ENCODE results near the gene ADGRV1.
A peak's percentile ranks its signal among the peaks of the same experiment; 100 is the strongest.

ADGRV1 gene, protein sequence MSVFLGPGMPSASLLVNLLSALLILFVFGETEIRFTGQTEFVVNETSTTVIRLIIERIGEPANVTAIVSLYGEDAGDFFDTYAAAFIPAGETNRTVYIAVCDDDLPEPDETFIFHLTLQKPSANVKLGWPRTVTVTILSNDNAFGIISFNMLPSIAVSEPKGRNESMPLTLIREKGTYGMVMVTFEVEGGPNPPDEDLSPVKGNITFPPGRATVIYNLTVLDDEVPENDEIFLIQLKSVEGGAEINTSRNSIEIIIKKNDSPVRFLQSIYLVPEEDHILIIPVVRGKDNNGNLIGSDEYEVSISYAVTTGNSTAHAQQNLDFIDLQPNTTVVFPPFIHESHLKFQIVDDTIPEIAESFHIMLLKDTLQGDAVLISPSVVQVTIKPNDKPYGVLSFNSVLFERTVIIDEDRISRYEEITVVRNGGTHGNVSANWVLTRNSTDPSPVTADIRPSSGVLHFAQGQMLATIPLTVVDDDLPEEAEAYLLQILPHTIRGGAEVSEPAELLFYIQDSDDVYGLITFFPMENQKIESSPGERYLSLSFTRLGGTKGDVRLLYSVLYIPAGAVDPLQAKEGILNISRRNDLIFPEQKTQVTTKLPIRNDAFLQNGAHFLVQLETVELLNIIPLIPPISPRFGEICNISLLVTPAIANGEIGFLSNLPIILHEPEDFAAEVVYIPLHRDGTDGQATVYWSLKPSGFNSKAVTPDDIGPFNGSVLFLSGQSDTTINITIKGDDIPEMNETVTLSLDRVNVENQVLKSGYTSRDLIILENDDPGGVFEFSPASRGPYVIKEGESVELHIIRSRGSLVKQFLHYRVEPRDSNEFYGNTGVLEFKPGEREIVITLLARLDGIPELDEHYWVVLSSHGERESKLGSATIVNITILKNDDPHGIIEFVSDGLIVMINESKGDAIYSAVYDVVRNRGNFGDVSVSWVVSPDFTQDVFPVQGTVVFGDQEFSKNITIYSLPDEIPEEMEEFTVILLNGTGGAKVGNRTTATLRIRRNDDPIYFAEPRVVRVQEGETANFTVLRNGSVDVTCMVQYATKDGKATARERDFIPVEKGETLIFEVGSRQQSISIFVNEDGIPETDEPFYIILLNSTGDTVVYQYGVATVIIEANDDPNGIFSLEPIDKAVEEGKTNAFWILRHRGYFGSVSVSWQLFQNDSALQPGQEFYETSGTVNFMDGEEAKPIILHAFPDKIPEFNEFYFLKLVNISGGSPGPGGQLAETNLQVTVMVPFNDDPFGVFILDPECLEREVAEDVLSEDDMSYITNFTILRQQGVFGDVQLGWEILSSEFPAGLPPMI (N-terminal part only)

GRCh38 chr5:90558344-90559192 lies at the start of gene ADGRV1:
ADGRV1 (plus strand) TSS chr5:90558797; CDS start chr5:90558896, 99 bp downstream.
- no peak for DNase-seq (ENCODE audit: low read depth)

- no peak for DNase-seq (ENCODE audit: low read depth)
Observed at GRCh38 chr5:90510438-90510837, 48.2 kb upstream of the ADGRV1 start.

- DNase-seq (ENCODE audit: low read depth) = no peak
Observed at GRCh38 chr5:90514520-90514919, 44.1 kb upstream of the ADGRV1 start.

DNA sequence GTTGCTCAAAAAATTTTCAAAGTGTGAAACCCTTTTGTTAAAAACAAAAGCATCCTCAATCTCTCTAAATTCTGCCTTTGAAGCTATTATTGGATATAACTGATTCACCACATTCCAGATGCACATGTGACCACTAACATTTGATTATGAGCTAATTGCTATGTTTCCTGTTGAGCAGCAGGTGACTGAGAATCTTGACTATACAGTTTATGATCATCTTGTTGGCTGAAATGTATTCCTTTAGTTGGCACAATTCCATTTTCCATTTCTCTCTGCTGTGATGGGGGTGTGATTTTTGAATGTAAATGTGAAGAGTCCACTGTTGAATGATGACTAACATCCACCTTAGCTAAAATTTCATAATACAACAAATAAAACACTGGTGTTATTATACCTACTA lies 39.9 kb upstream of the ADGRV1 start:
- DNase-seq (ENCODE audit: low read depth) = no peak

DNA sequence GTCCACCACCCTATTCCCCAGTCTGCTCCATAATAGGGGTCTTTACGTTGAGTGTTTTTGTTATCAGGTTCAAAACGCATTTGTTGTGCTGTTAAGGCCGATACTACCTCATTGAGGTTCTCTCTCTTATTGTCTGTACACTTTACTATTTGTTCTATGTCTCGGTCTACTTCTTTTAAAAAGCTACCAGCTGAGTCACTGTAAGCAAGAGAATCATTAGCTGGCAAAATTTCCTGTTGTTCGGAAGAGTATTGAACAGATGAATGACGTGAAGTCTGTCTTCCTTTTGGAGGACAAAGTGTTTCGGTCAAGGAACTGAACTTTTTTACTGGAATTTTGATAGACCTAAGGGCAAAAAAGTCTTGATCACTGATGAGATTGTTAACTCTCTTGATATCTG lies 39.5 kb upstream of the ADGRV1 start:
- DNase-seq (ENCODE audit: low read depth) = no peak

GRCh38 chr5:90528601-90529193 lies 29.9 kb upstream of the ADGRV1 start:
- DNase-seq (ENCODE audit: low read depth) = no peak

GRCh38 chr5:90529194-90529938 lies 29.2 kb upstream of the ADGRV1 start, which contains the start of gene LYSMD3:
LYSMD3 (minus strand) TSS chr5:90529584; CDS start chr5:90525289, 4,295 bp downstream.
- DNase-seq (ENCODE audit: low read depth) = peak; percentile 95

GRCh38 chr5:90529939-90530677 lies 28.5 kb upstream of the ADGRV1 start:
- DNase-seq (ENCODE audit: low read depth) = peak; percentile 41

DNA sequence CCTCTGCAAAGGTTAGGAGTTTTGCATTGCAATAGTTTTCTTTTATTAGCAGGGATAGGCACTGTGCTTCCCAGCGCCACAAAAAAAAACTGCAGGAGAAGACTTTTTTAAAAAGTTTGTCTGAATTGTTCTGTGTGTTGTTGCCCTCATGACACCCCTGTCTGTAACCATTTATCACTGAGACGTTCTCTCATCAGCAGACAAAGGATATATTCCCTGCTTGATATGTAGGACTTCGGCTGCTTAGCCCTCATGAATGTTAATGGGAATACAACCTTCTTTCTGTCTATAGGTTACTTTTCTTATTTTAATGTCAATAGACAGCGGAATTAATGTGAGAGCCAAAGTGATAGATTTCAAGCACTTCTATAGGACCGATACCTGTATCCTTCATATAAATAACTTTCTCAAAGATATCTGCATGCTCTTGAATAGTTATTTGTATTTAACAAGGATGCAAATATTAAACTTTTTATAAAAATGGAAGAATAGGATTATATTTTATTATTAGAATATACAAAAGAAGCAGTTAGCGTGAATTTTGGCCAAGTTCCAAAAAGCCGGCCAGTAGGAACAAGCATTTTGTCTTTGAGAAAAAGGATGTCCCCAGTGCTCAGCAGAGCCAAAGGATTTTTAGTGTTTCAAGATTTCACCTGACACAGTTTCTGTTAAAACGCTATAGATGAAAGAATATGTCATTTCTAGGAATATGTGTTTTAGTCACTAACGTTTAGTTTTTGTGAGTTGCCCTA lies 27.7 kb upstream of the ADGRV1 start:
- DNase-seq (ENCODE audit: low read depth) = no peak

GRCh38 chr5:90533794-90534193 lies 24.8 kb upstream of the ADGRV1 start:
- no peak for DNase-seq (ENCODE audit: low read depth)

DNA sequence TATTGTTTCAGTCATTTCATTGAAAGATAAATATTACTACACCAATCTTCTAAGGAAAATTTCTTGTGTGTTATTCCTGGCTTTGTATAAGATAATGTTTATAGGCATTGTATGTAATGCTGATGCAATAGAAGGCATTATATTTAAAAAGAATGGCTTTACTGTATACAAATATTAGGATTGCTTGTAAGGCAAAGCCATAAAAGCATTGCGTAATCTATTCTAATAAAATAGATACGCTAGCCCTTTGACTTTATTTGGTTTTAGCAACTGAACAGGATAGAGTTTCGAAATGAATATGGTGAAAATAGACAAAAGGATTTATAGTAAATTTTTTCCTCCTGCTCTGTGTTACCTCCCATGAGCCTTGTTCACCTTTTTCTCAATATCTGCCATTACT lies 23.7 kb upstream of the ADGRV1 start:
- no peak for DNase-seq (ENCODE audit: low read depth)

DNA sequence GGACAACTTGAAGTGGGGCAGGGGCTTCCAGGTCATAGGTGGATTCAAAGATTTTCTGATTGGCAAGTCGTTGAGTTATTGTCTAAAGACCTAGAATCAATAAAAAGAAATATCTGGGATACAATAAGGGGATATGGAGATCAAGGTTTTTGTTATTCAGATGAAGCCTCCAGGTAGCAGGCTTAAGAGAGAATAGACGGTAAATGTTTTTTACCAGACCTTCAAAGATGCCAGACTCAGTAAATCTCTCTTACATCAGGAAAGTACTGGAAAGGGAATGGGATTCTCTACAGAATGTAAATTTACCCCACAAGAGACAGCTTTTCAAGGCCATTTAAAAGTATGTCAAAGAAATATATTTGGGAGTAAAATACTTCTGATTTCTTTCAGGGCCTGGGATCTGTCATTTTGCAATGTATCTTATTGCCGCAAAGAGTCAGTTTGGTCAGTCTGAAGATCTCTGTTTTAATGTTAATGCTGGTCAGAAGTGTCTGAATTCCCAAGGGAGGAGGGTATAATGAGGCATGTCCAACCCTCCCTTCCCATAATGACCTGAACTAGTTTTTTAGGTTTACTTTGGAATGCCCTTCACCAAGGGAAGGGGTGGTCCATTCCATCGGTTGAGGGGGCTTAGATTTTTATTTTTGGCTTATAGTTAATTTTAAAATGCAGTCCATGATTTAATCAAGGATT lies 15.6 kb upstream of the ADGRV1 start:
- no peak for DNase-seq (ENCODE audit: low read depth)

GRCh38 chr5:90545511-90545910 lies 13.1 kb upstream of the ADGRV1 start:
- DNase-seq (ENCODE audit: low read depth) = no peak

DNA sequence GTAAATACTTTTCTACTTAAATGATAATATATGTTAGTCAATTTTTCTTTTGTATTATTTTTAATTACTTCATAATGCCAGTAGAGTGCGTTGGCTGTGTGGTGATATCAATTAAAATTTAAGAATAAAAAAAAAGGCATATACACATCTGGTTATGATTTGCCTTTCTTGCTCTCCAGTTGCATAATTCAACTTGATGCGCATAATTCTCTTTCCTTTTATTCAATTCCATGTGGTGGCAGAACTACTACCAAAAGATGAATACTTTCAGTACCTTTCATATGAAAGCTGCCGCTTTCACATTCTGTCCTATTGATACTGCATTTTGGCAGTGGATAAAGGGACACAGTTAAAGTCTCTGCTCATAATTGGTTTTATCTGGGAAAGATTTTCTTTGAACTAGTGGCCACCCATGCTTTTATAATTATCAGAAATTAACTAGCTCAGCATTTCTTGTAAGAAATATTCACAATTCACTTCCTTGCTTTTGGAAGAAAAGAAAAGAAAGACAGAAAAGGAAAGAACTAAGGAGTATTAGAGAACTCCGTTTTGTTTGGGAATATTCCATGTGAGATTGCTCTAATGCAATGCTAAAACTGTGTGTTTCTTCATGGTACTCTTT lies 12.3 kb upstream of the ADGRV1 start:
- DNase-seq (ENCODE audit: low read depth) = no peak

GRCh38 chr5:90547072-90547536 lies 11.5 kb upstream of the ADGRV1 start:
- DNase-seq (ENCODE audit: low read depth) = no peak

DNA sequence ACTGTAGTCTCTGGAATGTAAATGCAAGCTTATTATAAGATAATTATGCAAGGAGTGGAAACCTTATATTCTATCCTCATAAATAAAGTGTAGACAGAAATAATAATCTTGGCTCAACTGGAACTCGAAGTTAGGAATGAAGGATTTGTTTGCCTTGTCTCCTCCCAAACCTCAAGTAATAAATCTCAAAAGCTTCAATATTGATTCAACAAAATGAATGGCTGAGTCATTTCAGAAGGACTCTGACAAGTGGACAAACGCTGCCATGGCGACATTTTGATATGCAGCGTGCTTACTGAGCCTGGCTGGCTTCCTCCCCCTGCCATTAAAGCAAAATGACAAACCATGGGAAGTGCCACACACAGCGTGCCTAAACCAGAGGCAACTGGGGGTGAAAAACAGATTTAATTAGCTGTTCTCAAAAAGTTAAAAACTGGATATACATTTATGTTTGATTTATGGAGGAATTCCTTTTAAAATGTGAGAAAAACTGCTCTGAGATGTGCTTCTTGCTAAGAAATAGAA lies 10.5 kb upstream of the ADGRV1 start:
- DNase-seq (ENCODE audit: low read depth) = no peak

- no peak for DNase-seq (ENCODE audit: low read depth)
Observed at GRCh38 chr5:90549223-90549622, 9.4 kb upstream of the ADGRV1 start.
